Measurements from ENCODE around the gene NXN.
A peak's percentile ranks its signal among the peaks of the same experiment; 100 is the strongest.
"Not testable (repeated sequence)": the region's sequence is repeated elsewhere in the genome, so short reads cannot be mapped to it uniquely, and the experiment has no call there.

Gene NXN

GRCh38 chr17:791829-792228 is 187.7 kb downstream of the NXN start:
- DNase-seq: no peak

GRCh38 chr17:790874-791247 is 188.7 kb downstream of the NXN start:
- not testable (repeated sequence) for DNase-seq

DNA sequence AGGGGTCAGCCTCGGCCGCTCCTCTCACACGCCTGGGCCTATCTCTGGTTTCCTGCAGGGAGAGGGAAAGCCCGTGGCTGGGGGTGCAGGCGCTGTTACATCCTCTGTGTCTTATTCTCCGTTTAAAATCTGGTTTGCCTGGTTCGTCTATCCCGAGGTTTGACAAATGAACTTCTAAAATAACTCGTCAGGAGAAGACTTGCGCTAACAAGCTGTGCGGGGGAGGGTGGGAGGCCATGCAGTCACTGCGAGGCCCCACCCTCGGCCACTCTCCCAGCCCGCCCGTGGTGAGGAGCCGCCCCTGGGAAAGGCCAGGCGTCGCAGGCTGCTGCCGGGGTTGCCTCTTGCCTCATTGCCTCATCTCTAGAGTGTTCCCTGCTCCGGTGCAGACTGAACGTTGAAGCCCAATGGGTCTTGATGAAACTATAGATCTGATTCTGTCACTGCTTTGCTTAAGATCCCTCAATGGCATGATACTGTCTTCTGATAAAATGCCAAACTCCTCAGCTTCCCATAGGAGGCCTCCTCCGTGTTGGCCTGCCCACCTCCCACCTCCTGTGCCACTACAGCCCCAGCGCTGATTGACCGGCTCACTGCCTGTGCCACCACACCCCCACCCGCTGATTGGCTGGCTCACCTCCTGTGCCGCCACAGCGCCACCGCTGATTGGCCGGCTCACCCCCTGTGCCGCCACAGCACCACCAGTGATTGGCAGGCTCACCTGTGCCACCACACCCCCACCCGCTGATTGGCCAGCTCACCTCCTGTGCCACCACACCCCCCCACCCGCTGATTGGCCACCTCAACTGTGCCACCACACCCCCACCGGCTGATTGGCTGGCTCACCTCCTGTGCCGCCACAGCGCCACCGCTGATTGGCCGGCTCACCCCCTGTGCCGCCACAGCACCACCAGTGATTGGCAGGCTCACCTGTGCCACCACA is 189.4 kb downstream of the NXN start:
- not testable (repeated sequence) for DNase-seq

GRCh38 chr17:789160-789840 is 190.3 kb downstream of the NXN start:
- DNase-seq: no peak

DNA sequence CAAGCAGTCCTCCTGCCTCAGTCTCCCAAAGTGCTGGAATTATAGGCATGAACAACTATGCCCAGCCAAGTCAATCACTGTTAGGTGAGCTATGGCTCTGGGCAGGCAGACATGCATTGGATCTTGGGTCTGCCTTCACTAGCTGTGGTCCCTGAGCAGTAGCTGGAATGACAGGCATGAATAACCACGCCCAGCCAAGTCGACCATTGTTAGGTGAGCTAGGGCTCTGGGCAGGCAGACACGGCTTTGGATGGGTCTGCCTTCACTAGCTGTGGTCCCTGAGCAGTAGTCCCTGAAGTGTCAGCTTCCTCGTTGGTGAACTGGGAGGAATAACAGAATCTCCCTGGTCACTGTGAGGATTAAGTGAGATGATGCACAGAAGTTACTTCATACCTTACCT is 191.0 kb downstream of the NXN start:
- no peak for DNase-seq

- DNase-seq: no peak
Observed at GRCh38 chr17:787641-788221, 191.8 kb downstream of the NXN start.

- DNase-seq: not testable (repeated sequence)
Observed at GRCh38 chr17:785901-786300, 193.7 kb downstream of the NXN start.

DNA sequence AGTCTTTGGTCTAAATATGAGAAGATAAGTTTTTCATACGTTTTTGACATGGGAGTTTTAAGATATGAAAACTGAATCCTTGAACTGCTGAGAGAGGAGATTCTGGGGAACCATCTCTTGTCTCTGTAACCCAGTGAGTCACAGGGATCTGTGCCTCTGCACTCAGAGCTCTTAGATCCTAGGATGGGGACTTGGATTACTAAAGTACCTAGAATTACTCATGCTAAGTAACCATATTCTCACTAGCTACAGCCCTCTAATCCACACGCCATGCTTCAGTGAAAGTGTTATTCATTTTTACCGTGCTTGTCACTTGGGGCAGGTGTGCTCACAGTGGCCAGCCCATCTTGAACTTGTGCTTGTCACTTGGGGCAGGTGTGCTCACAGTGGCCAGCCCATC is 195.4 kb downstream of the NXN start:
- DNase-seq: no peak

DNA sequence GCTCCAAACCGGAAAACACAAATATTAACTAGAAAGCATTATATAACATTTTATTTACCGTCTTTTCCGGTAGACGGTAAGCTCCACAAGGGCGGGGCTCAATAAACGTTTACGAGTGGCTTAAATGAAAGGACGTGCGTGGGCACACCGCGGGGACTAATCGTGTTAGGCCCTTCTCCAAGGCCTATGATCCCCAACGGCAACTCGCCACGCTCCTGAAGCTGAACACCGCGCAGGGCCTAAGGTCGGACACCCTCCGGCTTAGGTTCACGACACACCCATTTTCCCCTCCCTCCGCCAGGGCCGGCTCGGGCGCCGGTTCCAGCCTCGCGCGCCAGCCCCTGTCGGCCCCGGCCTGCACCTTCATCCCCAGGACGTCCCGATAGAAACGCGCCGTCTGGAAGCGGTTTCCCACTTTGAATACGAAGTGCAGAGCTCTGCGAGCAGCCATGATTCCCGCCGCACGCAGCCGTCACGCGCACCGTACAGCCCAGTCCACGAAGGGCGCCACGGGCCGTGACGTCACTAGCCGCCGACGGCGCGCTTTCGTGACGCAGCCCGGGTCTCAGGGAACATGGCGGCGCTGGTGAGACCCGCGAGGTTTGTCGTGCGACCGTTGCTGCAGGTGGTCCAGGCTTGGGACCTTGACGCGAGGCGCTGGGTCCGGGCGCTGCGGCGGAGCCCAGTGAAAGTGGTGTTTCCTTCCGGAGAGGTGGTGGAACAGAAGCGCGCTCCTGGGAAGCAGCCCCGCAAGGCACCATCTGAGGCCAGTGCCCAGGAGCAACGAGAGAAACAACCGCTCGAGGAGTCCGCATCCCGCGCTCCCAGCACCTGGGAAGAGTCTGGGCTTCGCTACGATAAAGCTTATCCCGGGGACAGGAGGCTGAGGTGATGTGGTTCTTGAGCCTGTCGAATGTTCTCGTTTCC is 197.5 kb downstream of the NXN start, which contains the start of the genes GLOD4 and MRM3:
Gene GLOD4, minus strand, starts transcription at position 476 of the 927 bp plus-strand sequence. Its CDS starts 25 bp downstream, at position 451.
Gene MRM3, plus strand, starts transcription at position 549 of the 927 bp plus-strand sequence. Its CDS starts 26 bp downstream, at position 575.
- peak; percentile 62 for DNase-seq

GRCh38 chr17:778096-778495 is 201.5 kb downstream of the NXN start:
- no peak for DNase-seq

DNA sequence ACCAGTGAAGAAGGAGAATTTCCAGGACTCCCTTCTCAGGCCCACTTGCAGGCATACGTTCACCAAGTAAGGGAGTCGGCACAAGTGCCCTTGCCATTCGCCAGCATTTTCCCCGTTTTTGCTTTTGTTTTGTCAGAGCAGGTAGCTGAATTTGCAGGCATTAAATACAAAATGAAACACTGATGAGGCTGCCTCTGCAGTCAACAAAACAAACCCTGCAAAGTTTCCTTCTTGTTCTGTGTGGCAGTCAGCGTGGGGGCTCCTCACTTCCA is 205.3 kb downstream of the NXN start:
- DNase-seq: no peak

GRCh38 chr17:773467-774312 is 205.9 kb downstream of the NXN start:
- no peak for DNase-seq

DNA sequence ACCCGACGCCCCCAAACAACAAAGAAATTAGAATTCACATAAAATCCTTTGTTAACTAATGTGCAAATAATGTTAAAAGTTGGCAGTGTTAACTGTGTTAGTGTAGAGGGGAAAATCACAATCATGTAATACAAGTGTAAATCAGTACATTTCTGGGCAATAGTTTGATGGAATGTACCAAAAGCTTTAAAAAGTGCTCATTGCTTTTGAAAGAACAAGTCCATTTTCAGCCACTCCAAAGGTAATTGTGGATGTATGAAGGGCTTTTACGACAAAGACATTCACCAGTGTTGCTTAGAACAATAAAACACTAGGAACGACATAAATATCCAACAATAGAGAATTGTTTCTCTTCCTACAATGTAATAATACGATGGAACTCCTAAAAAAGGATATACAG is 206.6 kb downstream of the NXN start:
- no peak for DNase-seq

DNA sequence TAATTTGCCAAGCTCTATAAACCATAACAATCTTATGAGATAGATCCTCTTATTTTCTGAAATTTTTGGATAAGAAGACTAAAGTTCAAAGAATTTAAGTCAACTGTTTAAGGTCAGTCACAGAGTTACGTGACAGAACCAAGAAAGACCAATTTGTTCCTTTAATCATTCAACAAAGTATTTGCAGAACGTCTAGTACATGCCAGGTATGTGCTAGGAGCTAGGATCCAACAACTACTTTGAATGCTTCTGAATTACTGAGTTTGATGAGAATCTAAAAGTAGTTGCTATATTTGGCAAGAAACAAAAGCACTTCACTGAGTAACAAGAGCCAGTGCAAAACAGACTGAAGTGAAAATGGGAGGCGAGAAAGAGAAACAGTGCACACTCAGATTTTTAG is 212.5 kb downstream of the NXN start:
- no peak for DNase-seq

- DNase-seq: no peak
Observed at GRCh38 chr17:760371-760770, 219.2 kb downstream of the NXN start.

GRCh38 chr17:759964-760363 is 219.6 kb downstream of the NXN start:
- DNase-seq: no peak

DNA sequence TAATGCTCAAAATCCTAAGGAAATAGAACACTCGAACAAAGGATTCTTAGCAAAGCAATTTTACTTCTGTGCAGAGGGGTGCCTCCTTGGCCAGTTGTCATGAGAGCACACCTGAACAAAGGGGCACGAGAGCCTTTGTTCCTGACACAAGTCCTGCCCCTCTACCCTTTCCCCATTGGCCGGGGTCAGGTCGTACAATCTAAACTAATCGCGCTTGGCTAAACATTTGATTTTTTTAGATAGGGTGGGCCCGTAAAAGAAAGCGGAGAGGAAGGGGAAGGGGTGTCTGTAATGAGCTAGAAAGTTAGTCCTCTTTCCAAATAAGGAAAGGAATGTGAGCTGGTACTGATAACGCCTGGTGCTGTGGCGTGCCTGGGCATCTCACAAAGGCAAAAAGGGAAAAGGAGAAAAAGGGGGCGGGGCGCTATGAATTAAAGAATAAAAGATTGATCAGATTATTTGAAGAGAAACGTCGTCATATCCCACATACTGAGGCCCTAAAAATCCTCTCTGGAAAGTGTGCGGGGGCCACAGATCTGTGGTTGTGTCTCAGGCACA is 223.5 kb downstream of the NXN start:
- DNase-seq: not testable (repeated sequence)

DNA sequence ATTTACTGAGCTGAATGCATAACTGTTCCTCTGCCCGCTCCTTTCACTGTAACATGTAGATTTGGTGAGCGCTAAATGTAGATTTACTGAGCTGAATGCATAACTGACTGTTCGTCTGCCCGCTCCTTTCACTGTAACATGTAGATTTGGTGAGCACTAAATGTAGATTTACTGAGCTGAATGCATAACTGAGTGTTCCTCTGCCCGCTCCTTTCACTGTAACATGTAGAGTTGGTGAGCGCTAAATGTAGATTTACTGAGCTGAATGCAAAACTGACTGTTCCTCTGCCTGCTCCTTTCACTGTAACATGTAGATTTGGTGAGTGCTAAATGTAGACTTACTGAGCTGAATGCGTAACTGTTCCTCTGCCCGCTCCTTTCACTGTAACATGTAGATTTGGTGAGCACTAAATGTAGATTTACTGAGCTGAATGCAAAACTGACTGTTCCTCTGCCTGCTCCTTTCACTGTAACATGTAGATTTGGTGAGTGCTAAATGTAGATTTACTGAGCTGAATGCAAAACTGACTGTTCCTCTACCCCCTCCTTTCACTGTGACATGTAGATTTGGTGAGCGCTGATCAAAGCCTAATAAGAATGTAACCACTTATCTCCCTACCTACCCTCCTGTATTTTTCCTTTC is 224.1 kb downstream of the NXN start:
- DNase-seq: not testable (repeated sequence)

DNA sequence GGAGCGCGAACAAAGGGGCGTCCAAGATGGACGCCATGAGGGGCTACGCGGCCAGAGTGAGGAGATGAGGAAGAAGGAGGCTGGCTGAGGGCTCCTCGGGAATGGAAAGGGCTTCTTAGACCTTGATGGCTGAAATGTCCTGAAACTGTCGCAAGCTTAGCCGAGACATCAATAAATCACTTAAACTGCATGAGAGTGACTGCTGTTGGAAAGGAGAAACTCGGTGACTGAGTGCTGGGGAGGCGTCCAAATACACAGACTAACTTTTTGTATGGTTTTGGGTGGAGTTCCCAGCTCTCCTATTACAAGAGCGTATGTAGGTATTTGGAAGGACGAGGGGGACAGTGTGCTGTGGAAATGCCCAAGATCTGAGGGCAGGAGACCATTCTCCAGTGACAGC is 226.2 kb downstream of the NXN start:
- no peak for DNase-seq

DNA sequence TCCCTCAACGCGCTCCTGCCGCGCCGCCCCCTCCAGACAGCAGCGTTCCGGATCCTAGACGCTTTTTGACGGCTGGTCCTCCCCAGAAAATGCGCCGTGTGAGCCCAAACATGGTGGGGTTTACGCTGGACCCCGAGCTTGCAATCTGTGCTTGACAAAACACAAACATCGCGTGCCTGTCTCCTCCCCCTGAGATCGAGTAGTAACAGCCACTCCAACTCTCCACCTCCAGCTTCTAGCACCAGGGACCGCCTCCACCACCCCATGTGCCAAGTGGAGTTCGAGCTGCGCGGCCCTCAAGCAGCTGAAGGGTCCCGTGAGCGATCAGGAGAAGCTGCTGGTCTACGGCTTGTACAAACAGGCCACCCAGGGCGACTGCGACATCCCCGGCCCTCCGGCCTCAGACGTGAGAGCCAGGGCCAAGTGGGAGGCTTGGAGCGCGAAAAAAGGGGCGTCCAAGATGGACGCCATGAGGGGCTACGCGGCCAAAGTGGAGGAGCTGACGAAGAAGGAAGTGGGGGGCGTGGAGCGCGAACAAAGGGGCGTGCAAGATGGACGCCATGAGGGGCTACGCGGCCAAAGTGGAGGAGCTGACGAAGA is 226.9 kb downstream of the NXN start:
- no peak for DNase-seq

Measured in DMS 273 treated with DMSO at 0.1 percent for 48 hours (cell line).